ENCODE data around the gene NLRC3.

- TF ChIP-seq POLR2AphosphoS5 (IDR thresholded peaks at IDR 0.05), result no peak
- TF ChIP-seq, protein P1, sequence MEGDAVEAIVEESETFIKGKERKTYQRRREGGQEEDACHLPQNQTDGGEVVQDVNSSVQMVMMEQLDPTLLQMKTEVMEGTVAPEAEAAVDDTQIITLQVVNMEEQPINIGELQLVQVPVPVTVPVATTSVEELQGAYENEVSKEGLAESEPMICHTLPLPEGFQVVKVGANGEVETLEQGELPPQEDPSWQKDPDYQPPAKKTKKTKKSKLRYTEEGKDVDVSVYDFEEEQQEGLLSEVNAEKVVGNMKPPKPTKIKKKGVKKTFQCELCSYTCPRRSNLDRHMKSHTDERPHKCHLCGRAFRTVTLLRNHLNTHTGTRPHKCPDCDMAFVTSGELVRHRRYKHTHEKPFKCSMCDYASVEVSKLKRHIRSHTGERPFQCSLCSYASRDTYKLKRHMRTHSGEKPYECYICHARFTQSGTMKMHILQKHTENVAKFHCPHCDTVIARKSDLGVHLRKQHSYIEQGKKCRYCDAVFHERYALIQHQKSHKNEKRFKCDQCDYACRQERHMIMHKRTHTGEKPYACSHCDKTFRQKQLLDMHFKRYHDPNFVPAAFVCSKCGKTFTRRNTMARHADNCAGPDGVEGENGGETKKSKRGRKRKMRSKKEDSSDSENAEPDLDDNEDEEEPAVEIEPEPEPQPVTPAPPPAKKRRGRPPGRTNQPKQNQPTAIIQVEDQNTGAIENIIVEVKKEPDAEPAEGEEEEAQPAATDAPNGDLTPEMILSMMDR (IDR thresholded peaks at IDR 0.05), result no peak
These were observed 62.6 kb downstream of the NLRC3 start for GRCh38 chr16:3514621-3515020.

All from breast epithelium (tissue), 3 donors.